ENCODE measurements around the gene HIVEP3.

Gene HIVEP3

DNA sequence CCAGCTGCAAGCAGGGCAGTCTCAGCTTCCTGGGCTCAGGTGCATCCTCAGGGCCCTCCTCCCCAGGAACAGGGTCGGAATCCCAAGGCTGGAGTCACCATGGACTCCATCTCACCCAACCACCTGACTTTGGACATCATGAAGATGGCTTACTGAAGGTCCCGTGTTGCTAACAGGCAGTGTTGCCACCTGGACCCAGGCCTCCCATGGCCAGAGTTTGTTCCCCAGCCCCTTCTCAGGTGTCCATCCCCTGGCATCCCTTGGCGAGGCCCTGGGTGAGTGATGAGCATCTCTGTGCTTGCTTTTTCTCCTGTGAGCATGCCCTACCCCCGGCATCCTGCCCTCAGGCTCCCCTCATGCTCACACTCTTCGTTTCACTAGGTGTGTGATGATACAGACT is 332.5 kb downstream of the HIVEP3 start:
- TF ChIP-seq, protein P1, sequence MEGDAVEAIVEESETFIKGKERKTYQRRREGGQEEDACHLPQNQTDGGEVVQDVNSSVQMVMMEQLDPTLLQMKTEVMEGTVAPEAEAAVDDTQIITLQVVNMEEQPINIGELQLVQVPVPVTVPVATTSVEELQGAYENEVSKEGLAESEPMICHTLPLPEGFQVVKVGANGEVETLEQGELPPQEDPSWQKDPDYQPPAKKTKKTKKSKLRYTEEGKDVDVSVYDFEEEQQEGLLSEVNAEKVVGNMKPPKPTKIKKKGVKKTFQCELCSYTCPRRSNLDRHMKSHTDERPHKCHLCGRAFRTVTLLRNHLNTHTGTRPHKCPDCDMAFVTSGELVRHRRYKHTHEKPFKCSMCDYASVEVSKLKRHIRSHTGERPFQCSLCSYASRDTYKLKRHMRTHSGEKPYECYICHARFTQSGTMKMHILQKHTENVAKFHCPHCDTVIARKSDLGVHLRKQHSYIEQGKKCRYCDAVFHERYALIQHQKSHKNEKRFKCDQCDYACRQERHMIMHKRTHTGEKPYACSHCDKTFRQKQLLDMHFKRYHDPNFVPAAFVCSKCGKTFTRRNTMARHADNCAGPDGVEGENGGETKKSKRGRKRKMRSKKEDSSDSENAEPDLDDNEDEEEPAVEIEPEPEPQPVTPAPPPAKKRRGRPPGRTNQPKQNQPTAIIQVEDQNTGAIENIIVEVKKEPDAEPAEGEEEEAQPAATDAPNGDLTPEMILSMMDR (IDR thresholded peaks at IDR 0.05; ENCODE audit: unreplicated experiment in 3 of 3), result no peak
- no peaks in the 10 kb centered on the region for H3K36me3 Mint-ChIP-seq (ENCODE audit: low read depth)
- peaks cover 6% of the 10 kb centered on the region for H3K4me1 Mint-ChIP-seq
- no peak overlapping the region for H3K4me3 Mint-ChIP-seq
- H3K9me3 Mint-ChIP-seq, result no peaks in the 10 kb centered on the region
- no peak overlapping the region for H3K27ac Mint-ChIP-seq
- no peaks in the 10 kb centered on the region for H3K27me3 Mint-ChIP-seq (ENCODE audit: low read depth)

DNA sequence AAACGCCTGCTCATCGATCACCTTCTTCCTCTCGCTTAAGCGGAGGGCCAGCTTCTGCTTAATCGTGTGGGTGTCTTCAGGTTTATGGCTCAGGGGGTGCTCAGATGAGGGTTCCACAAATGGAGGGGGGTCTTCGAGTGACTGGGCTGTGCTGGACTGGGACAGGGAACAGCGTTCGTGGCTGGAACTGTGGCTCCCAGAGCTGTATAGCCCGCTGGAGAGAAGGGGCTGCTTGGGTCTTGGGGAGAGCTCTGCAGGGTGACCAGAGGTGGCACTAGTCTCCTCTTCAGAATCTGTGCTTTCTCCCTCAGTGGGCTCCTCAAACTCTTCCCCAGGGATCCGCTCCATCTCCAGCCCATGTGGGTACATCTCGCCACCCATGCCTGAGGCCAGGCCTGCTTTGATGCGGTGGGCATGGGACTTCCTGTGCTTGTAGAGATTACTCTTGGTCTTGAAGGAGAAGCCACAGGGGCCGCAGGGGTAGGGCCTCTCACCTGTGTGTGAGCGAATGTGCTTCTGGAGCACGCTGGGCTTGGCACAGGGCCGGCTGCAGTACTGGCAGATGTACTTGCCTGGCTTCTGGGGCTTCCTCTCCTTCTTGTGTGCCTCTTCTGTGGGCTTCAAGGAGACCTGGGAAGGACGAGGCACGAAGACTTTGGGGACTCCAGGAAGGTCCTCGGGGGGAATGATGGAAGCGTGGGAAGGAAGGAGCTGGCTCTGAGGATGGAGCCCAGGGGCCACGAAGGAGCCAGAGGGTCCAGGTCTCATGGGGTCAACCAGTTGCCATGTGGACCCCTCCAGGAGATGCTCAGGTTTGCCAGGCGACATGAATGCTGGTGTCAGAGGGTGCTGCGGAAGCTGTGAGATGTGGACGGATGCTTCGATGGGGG is 334.8 kb downstream of the HIVEP3 start:
- peaks cover 16% of the 10 kb centered on the region for H3K4me1 Mint-ChIP-seq
- no peak overlapping the region for H3K4me3 Mint-ChIP-seq
- no peak overlapping the region for H3K27ac Mint-ChIP-seq
- H3K27me3 Mint-ChIP-seq (ENCODE audit: low read depth), result no peaks in the 10 kb centered on the region
- no peaks in the 10 kb centered on the region for H3K9me3 Mint-ChIP-seq
- TF ChIP-seq, protein P1 (IDR thresholded peaks at IDR 0.05; ENCODE audit: unreplicated experiment in 3 of 3), result no peak
- H3K36me3 Mint-ChIP-seq (ENCODE audit: low read depth), result no peaks in the 10 kb centered on the region

DNA sequence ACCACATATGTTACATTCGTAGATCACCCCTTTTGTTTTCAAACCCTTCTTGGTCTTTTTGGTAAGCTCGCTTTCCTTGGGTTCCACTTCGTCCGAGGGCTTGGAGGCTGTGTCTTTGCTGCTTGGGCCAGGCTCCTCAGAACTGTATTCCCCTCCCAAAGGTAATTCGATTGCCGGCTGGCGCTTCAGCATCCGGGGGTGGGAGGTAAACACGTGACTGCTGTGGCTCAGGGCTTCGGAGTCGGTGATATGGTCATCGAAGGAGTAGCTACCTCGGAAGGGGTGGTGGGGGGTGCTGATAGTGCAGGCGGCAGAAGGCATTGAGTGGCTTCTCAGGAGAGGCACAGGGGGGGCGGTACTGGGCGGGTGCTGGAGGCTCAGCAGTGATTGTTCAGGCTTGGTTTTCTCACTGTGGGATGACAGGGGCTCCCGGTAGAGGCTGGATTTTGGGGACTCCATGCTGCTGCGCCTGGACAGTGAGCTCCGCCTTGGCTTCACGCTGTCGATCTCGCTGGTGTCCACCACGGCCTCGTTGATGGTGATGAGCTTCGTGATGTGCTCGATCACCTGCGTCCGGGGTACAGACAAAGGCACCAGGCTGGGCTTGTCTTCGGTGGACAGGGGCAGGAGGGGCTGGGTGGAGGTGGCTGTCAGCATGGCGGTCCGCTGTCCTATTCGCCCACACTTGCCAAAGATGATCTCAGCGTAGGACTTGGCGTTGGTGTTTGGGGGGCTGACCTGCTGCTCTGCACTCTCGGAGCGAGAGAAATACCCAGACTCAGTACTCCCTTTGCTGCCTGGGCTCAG is 335.7 kb downstream of the HIVEP3 start:
- Mint-ChIP-seq H3K36me3 (ENCODE audit: low read depth) (no peaks in the 10 kb centered on the region), H3K9me3 (no peaks in the 10 kb centered on the region), H3K4me3 (no peak overlapping the region), H3K27ac (peak overlapping the region in 1 of 3 experiments; percentile 7), H3K27me3 (ENCODE audit: low read depth) (no peaks in the 10 kb centered on the region), H3K4me1 (peaks cover 21% of the 10 kb centered on the region)
- TF ChIP-seq, protein P1 (IDR thresholded peaks at IDR 0.05; ENCODE audit: unreplicated experiment in 3 of 3), result no peak

DNA sequence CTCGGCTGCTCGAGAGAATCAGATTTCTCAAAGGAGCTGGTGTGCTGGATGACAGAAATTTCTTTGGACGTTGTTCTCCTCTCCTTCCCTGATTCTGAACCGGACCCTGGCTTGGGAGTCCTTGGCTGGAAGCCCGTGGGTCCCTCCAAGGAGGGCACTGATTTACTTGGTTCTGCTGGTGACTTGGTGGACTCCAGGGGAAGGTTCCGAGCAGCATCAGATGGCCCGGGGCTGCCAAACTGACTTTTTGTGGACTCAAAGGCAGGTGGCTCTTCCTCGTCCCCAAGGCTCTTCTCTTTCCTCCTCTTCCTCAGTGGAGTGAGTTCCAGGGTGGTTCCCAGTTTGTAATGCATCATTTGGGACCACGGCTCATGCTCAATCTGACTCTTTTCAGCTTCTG is 336.4 kb downstream of the HIVEP3 start:
- H3K36me3 Mint-ChIP-seq (ENCODE audit: low read depth), result no peaks in the 10 kb centered on the region

DNA sequence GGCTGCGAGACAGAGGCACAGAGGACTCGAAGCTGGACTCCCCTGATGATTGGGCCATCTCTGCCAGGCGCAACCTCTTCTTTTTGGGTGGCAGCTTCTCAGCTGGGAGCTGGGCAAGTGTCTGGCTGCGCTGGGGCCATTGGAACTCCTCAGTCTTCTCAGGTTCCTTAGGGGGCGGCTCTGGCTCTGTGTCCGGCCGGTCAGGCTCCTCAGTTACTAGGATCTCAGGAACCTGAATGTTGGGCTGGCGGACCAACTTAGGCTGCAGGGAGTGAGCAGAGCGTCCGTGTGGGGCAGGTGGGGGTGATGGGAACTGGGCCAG is 336.8 kb downstream of the HIVEP3 start:
- Mint-ChIP-seq H3K27ac (no peak overlapping the region), H3K4me1 (peaks cover 22% of the 10 kb centered on the region), H3K36me3 (ENCODE audit: low read depth) (no peaks in the 10 kb centered on the region)

More for the DNA sequence above, 336.4 kb downstream of the HIVEP3 start:
- TF ChIP-seq, protein P1 (IDR thresholded peaks at IDR 0.05; ENCODE audit: unreplicated experiment in 3 of 3), result no peak
- peaks cover 22% of the 10 kb centered on the region for H3K4me1 Mint-ChIP-seq
- H3K4me3 Mint-ChIP-seq, result no peak overlapping the region
- H3K27ac Mint-ChIP-seq, result peak overlapping the region in 1 of 3 experiments; percentile 7
- no peaks in the 10 kb centered on the region for H3K9me3 Mint-ChIP-seq
- no peaks in the 10 kb centered on the region for H3K27me3 Mint-ChIP-seq (ENCODE audit: low read depth)

More for the DNA sequence above, 336.8 kb downstream of the HIVEP3 start:
- TF ChIP-seq, protein P1 (IDR thresholded peaks at IDR 0.05; ENCODE audit: unreplicated experiment in 3 of 3), result no peak
- Mint-ChIP-seq H3K9me3 (no peaks in the 10 kb centered on the region), H3K4me3 (no peak overlapping the region), H3K27me3 (ENCODE audit: low read depth) (no peaks in the 10 kb centered on the region)

All from nephron (organoid).